SU-DHL-6 (cell line): ENCODE results near the gene ANKRD13B.

Source experiments
- H2AFZ ChIP-seq: fragments of 200-600 bp; sonication (generic); 2 replicates; pipeline ENCODE4 v1.6.1; 2014; ENCODE audit warnings: low read depth, mild to moderate bottlenecking, moderate library complexity, mixed read lengths, antibody characterized with exemption, low read length; ENCODE audit not compliant: severe bottlenecking
- H3F3A ChIP-seq: fragments of 200-600 bp; shearing (Covaris generic); 2 replicates; pipeline ENCODE4 v1.6.0; 2016; ENCODE audit warnings: antibody characterized with exemption, mild to moderate bottlenecking; ENCODE audit not compliant: insufficient read depth
- H3K27ac ChIP-seq: fragments of 200-600 bp; sonication (generic); 2 replicates; pipeline ENCODE4 v1.5.1; 2016; ENCODE audit warnings: low read depth, mild to moderate bottlenecking, low read length, moderate library complexity, mixed read lengths
- H3K27me3 ChIP-seq: fragments of 200-600 bp; sonication (generic), shearing (Covaris generic); 2 replicates; pipeline ENCODE4 v1.6.0; 2014; ENCODE audit warnings: mild to moderate bottlenecking, low read length
- H3K36me3 ChIP-seq: fragments of 200-600 bp; sonication (generic); 2 replicates; pipeline ENCODE4 v1.6.1; 2014; ENCODE audit warnings: mild to moderate bottlenecking, low read length, mixed read lengths
- H3K4me2 ChIP-seq: fragments of 300-600, 200-600 bp; shearing (Covaris generic), sonication (generic); 2 replicates; pipeline ENCODE4 v1.6.0; 2014; ENCODE audit warnings: low read length, low read depth, mild to moderate bottlenecking; ENCODE audit not compliant: poor library complexity, severe bottlenecking
- H3K4me3 ChIP-seq: fragments of 200-600 bp; sonication (generic); 2 replicates; pipeline ENCODE4 v1.5.1; 2014; ENCODE audit warnings: antibody characterized with exemption, low read length, mild to moderate bottlenecking, mixed read lengths; ENCODE audit not compliant: insufficient read depth, poor library complexity, severe bottlenecking
- H3K79me2 ChIP-seq: fragments of 200-600 bp; sonication (generic); 2 replicates; pipeline ENCODE4 v1.6.1; 2014; ENCODE audit warnings: mild to moderate bottlenecking, low read length, moderate library complexity; ENCODE audit not compliant: insufficient read depth
- H3K9ac ChIP-seq: fragments of 200-600 bp; sonication (generic); 2 replicates; pipeline ENCODE4 v1.7.0; 2014; ENCODE audit warnings: mild to moderate bottlenecking, low read length
- H3K9me2 ChIP-seq: fragments of 200-600 bp; sonication (generic); replicated peaks from 2 replicates; pipeline ENCODE4 v1.6.1; 2014; ENCODE audit warnings: low read length; ENCODE audit not compliant: insufficient read depth
- H3K9me3 ChIP-seq: fragments of 200-600 bp; sonication (generic); 2 replicates; pipeline ENCODE4 v1.6.1; 2014; ENCODE audit warnings: low read length, mixed read lengths; ENCODE audit not compliant: insufficient read depth
- H4K20me1 ChIP-seq: fragments of 200-600 bp; sonication (generic); 2 replicates; pipeline ENCODE4 v1.6.1; 2014; ENCODE audit warnings: low read depth, mild to moderate bottlenecking, antibody characterized with exemption, low read length, moderate library complexity, mixed read lengths
- CTCF ChIP-seq: fragments of 200-600 bp; sonication (generic); IDR thresholded peaks from one replicate; pipeline ENCODE4 v1.5.1; 2017; ENCODE audit warnings: antibody characterized with exemption, mild to moderate bottlenecking, low read length, moderate library complexity; ENCODE audit not compliant: insufficient read depth, poor library complexity, severe bottlenecking
- EZH2phosphoT487 ChIP-seq: fragments of 200-600 bp; sonication (generic), shearing (Covaris generic); conservative IDR thresholded peaks from 2 replicates; pipeline ENCODE4 v1.6.1; 2018; ENCODE audit warnings: mild to moderate bottlenecking, antibody characterized with exemption, low read length, moderate library complexity, mixed read lengths

Gene ANKRD13B

GRCh38 chr17:29582254-29582765 lies 10.6 kb upstream of the ANKRD13B start:
- Histone ChIP-seq H3K36me3 (no peaks in the 10 kb centered on the region), H4K20me1 (no peaks in the 10 kb centered on the region), H3K4me2 (no peak overlapping the region), H3K27ac (no peak overlapping the region), H3K79me2 (peaks cover 40% of the 10 kb centered on the region), H2AFZ (no peak overlapping the region), H3K4me3 (no peak overlapping the region), H3F3A (no peaks in the 10 kb centered on the region), H3K9me2 (no peaks in the 10 kb centered on the region), H3K27me3 (no peaks in the 10 kb centered on the region), H3K9me3 (no peaks in the 10 kb centered on the region), H3K9ac (no peak overlapping the region)
- TF ChIP-seq CTCF (no peak), EZH2phosphoT487 (no peak)

GRCh38 chr17:29582772-29583171 lies 10.2 kb upstream of the ANKRD13B start:
- H3K79me2 ChIP-seq: peaks cover 45% of the 10 kb centered on the region
- TF ChIP-seq EZH2phosphoT487 (no peak), CTCF (no peak)
- no peaks in the 10 kb centered on the region for H3K36me3 ChIP-seq

GRCh38 chr17:29583324-29584248 lies 9.3 kb upstream of the ANKRD13B start:
- no peaks in the 10 kb centered on the region for H3K9me3 ChIP-seq
- H3K27me3 ChIP-seq: no peaks in the 10 kb centered on the region
- no peaks in the 10 kb centered on the region for H3K9me2 ChIP-seq
- no peak overlapping the region for H3K4me2 ChIP-seq
- no peak overlapping the region for H3K27ac ChIP-seq
- TF ChIP-seq EZH2phosphoT487: no peak
- no peak for TF ChIP-seq CTCF
- H4K20me1 ChIP-seq: no peaks in the 10 kb centered on the region
- no peak overlapping the region for H2AFZ ChIP-seq
- no peak overlapping the region for H3K9ac ChIP-seq
- no peak overlapping the region for H3K4me3 ChIP-seq
- H3F3A ChIP-seq: no peaks in the 10 kb centered on the region
- H3K79me2 ChIP-seq: peaks cover 53% of the 10 kb centered on the region
- no peaks in the 10 kb centered on the region for H3K36me3 ChIP-seq

More at GRCh38 chr17:29582772-29583171, 10.2 kb upstream of the ANKRD13B start:
- Histone ChIP-seq H3K27ac (no peak overlapping the region), H3K4me2 (no peak overlapping the region), H3K9me2 (no peaks in the 10 kb centered on the region), H3K9ac (no peak overlapping the region), H3K27me3 (no peaks in the 10 kb centered on the region), H3K4me3 (no peak overlapping the region), H3F3A (no peaks in the 10 kb centered on the region), H4K20me1 (no peaks in the 10 kb centered on the region), H3K9me3 (no peaks in the 10 kb centered on the region), H2AFZ (no peak overlapping the region)
